ENCODE measurements around the gene CSRP1.
"Not testable (repeated sequence)": the region's sequence is repeated elsewhere in the genome, so short reads cannot be mapped to it uniquely, and the experiment has no call there.

Gene CSRP1

GRCh38 chr1:201506557-201507359, at the start of gene CSRP1:
TSS of gene CSRP1 (minus strand) at chr1:201507123. CDS start at chr1:201496303, 10,820 bp downstream.
- in situ Hi-C loops (cut with HindIII; ENCODE audit: low pct_unique_long_range_greater_than_20kb, low sequenced_read_pairs) = no loop called here
- TF ChIP-seq JUND (IDR thresholded peaks at IDR 0.05; ENCODE audit: low read depth) = no peak
- peak; percentile 91 to 96 for DNase-seq (ENCODE audit: low read depth in 1 of 2, low spot score in 1 of 2)

DNA sequence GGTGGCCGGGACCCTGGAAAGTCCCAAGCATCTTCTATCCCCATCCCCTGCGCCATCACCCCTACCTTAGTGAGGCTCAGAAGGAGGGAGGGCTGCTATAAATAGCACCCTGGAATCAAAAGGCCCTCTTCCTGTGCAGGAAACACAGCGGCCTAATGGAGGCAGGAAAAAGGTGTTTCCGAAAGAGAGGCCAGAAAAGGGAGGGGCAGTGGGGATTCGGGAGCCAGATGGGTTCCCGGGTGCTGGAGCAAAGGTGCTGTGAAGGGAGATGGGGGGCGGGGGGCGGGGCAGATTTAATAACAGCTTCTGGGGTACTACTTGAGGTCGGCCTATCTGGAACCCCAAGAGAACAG, 48.6 kb upstream of the CSRP1 start:
- TF ChIP-seq JUND (IDR thresholded peaks at IDR 0.05; ENCODE audit: low read depth) = no peak
- in situ Hi-C loops (cut with HindIII; ENCODE audit: low pct_unique_long_range_greater_than_20kb, low sequenced_read_pairs) = no loop called here
- no peak for DNase-seq (ENCODE audit: low read depth in 1 of 2, low spot score in 1 of 2)

- TF ChIP-seq JUND (IDR thresholded peaks at IDR 0.05; ENCODE audit: low read depth) = no peak
- no peak for DNase-seq (ENCODE audit: low read depth in 1 of 2, low spot score in 1 of 2)
- in situ Hi-C loops (cut with HindIII; ENCODE audit: low pct_unique_long_range_greater_than_20kb, low sequenced_read_pairs) = no loop called here
Observed at GRCh38 chr1:201554789-201555592, 48.1 kb upstream of the CSRP1 start.

DNA sequence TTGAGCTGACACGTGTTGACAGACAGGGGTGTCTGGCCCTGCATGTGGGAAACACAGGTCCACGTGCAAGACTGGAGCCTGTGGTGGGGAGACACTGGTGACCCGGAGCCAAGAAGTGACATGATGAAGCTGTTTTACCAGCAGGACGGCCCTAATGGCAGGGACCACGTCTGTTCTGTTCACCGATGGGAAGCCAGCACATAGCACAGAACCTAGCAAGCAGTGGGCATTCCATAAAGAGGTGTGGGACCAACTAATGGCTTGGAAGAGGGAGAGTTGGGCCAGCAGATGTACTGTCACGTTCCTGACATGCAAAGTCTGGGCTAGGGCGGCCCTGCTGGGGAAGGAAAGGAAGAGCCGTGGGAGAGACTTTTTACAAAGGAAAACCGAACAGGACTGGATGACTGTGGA, 47.3 kb upstream of the CSRP1 start:
- DNase-seq (ENCODE audit: low read depth in 1 of 2, low spot score in 1 of 2) = no peak
- no peak for TF ChIP-seq JUND (IDR thresholded peaks at IDR 0.05; ENCODE audit: low read depth)
- in situ Hi-C loops (cut with HindIII; ENCODE audit: low pct_unique_long_range_greater_than_20kb, low sequenced_read_pairs) = no loop called here

GRCh38 chr1:201553496-201554189, 46.7 kb upstream of the CSRP1 start:
- in situ Hi-C loops (cut with HindIII; ENCODE audit: low pct_unique_long_range_greater_than_20kb, low sequenced_read_pairs) = no loop called here

DNA sequence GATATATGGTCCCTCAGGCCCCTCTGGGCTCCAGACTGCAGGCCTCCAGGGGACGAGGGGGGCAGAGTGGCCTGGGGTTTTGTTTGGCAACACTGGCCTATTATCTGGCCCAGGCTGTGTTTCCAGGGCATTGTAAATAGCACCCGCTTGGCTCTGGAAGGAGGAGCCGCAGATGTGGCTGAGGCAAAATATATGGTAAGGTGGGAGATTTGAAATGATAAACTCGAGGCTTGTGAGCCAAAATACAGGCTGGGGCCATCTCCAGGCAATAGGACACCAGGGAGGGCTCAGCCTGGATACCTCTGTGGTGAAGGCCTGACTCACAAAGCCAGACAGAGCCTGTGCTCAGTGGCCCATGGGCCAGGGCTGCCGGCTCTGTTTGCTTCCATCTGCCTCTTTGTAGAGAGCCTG, 46.0 kb upstream of the CSRP1 start:
- no peak for TF ChIP-seq JUND (IDR thresholded peaks at IDR 0.05; ENCODE audit: low read depth)
- no peak for DNase-seq (ENCODE audit: low read depth in 1 of 2, low spot score in 1 of 2)
- in situ Hi-C loops (cut with HindIII; ENCODE audit: low pct_unique_long_range_greater_than_20kb, low sequenced_read_pairs) = no loop called here

More at GRCh38 chr1:201553496-201554189, 46.7 kb upstream of the CSRP1 start:
- DNase-seq (ENCODE audit: low read depth in 1 of 2, low spot score in 1 of 2) = no peak
- TF ChIP-seq JUND (IDR thresholded peaks at IDR 0.05; ENCODE audit: low read depth) = no peak

DNA sequence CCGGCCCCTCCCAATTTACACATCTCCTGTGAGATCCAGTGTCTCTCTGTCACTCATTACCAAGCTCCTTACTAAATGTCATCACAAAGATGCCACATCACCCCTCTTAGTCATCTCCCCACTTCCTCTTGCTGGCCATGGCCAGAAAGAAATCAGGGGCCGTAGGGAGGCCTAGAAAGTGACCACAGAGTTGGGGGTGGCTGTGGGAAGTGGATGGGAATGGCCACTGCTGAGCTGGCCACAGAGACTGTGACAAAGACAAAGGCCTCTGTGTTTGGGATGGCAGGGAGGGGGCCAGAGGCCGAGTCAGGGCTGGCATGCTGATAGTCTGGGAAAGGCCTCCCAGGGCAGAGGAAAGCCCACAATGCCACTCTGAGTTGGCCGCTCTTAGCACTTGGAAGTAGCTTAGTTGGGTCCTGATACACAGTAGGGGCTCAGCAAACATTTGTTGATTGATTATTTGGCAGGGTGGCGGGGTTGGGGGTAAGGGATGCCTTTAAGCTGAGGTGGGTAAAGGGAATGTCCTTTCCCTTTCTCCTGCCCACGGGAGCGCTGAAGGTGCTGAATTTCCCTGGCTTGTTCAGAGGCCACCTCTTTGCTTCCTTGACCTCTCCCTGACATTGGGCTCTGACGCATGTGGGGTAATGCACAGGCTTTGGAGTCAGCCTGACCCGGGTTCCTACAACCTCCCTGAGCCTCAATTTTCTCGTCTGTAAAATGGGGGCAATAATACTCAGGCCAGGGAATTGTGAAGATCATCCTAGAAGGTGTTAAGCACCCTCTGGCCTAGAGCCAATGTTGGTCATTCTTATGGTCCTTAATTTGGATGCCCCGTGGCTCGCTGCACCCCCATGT, 45.2 kb upstream of the CSRP1 start:
- DNase-seq (ENCODE audit: low read depth in 1 of 2, low spot score in 1 of 2) = no peak
- no peak for TF ChIP-seq JUND (IDR thresholded peaks at IDR 0.05; ENCODE audit: low read depth)
- in situ Hi-C loops (cut with HindIII; ENCODE audit: low pct_unique_long_range_greater_than_20kb, low sequenced_read_pairs) = no loop called here

DNA sequence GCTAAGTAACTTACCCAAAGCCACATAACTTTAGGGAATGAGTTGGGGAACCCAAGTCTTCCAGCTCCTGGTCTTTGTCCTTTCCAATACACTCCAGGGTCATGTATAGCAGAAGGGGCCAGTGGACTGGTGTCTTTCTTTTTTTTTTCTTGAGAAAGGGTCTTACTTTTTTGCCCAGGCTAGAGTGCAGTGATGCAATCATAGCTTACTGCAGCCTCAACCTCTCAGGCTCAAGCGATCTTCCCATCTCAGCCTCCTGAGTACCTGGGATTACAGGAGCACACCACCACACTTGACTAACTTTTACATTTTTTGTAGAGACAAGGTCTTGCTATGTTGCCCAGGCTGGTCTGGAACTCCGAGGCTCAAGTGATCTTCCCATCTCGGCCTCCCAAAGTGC, 44.2 kb upstream of the CSRP1 start:
- in situ Hi-C loops (cut with HindIII; ENCODE audit: low pct_unique_long_range_greater_than_20kb, low sequenced_read_pairs) = no loop called here
- no peak for DNase-seq (ENCODE audit: low read depth in 1 of 2, low spot score in 1 of 2)
- no peak for TF ChIP-seq JUND (IDR thresholded peaks at IDR 0.05; ENCODE audit: low read depth)

GRCh38 chr1:201549522-201549921, 42.6 kb upstream of the CSRP1 start:
- in situ Hi-C loops (cut with HindIII; ENCODE audit: low pct_unique_long_range_greater_than_20kb, low sequenced_read_pairs); DNase-seq (ENCODE audit: low read depth in 1 of 2, low spot score in 1 of 2): not testable (repeated sequence)

DNA sequence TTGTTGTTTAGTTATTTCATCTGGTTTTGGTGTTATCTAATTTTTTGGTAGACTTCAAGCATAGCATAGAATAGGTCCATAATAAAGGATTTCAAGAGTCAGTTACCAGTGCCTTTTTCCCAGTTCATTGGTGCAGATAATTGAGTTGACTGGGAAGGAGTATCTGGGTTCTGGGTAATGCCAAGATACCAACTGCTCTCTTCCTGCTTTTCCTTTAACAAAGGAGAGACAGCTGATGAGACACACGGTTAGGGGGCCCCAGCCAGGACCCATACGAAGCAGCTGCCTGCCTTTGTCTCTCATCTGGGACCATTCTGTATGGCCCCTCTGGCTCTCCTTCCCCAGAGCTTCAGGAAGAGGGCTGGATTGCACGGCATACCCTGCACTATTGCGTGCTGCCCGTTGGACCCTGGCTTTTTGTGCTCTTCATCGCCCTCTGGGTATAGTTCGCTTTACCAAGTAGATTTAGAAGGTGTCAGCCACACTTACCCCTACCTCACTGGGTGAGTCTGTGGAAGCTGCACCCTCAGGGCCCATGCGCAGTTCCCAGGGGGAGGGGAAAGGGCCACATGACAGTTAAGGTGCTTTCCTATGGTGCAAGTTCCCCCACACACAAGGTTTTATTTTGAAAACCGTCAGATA, 39.0 kb upstream of the CSRP1 start:
- no peak for TF ChIP-seq JUND (IDR thresholded peaks at IDR 0.05; ENCODE audit: low read depth)
- in situ Hi-C loops (cut with HindIII; ENCODE audit: low pct_unique_long_range_greater_than_20kb, low sequenced_read_pairs) = no loop called here
- DNase-seq (ENCODE audit: low read depth in 1 of 2, low spot score in 1 of 2) = peak in 1 of 2 experiments; percentile 34

- no peak for DNase-seq (ENCODE audit: low read depth in 1 of 2, low spot score in 1 of 2)
- TF ChIP-seq JUND (IDR thresholded peaks at IDR 0.05; ENCODE audit: low read depth) = no peak
- in situ Hi-C loops (cut with HindIII; ENCODE audit: low pct_unique_long_range_greater_than_20kb, low sequenced_read_pairs) = no loop called here
Observed at GRCh38 chr1:201544710-201545109, 37.8 kb upstream of the CSRP1 start.

Measured in T47D (cell line).